GM19372 (cell line): ENCODE data around the gene RHBDF2.

Source experiments
- ATAC-seq: cut with Tn5 transposase; IDR thresholded peaks from one replicate; pipeline ENCODE4 v1.9.1; 2021; ENCODE audit warnings: mild to moderate bottlenecking, low read depth, moderate library complexity; ENCODE audit not compliant: unreplicated experiment

The RHBDF2 gene

GRCh38 chr17:76506408-76507345, 5.5 kb upstream of the RHBDF2 start:
- no peak for ATAC-seq

- no peak for ATAC-seq
Measured at GRCh38 chr17:76504117-76504516, 2.9 kb upstream of the RHBDF2 start.

GRCh38 chr17:76502341-76503211, 1.4 kb upstream of the RHBDF2 start:
- ATAC-seq, result no peak

GRCh38 chr17:76501827-76502307, 644 bp upstream of the RHBDF2 start:
- ATAC-seq, result no peak

- no peak for ATAC-seq
Measured at GRCh38 chr17:76500747-76501017, 541 bp downstream of the RHBDF2 start.

- ATAC-seq, result no peak
Measured at GRCh38 chr17:76500074-76500746, 1.0 kb downstream of the RHBDF2 start.

- ATAC-seq, result no peak
Measured at GRCh38 chr17:76499267-76499667, 2.0 kb downstream of the RHBDF2 start.

- ATAC-seq, result no peak
Measured at GRCh38 chr17:76498876-76499251, 2.4 kb downstream of the RHBDF2 start.

- no peak for ATAC-seq
Measured at GRCh38 chr17:76497979-76498875, 3.0 kb downstream of the RHBDF2 start.

- no peak for ATAC-seq
Measured at GRCh38 chr17:76497699-76497978, 3.6 kb downstream of the RHBDF2 start.

GRCh38 chr17:76496464-76496863, 4.8 kb downstream of the RHBDF2 start:
- ATAC-seq, result no peak

GRCh38 chr17:76495663-76496400, 5.4 kb downstream of the RHBDF2 start:
- no peak for ATAC-seq

GRCh38 chr17:76493505-76494167, 7.6 kb downstream of the RHBDF2 start:
- ATAC-seq, result no peak

GRCh38 chr17:76492989-76493501, 8.2 kb downstream of the RHBDF2 start:
- ATAC-seq, result no peak

- no peak for ATAC-seq
Measured at GRCh38 chr17:76492123-76492988, 8.9 kb downstream of the RHBDF2 start.

GRCh38 chr17:76491271-76492122, 9.7 kb downstream of the RHBDF2 start:
- no peak for ATAC-seq
